Adipose tissue (tissue), 3 donors: ENCODE measurements around the gene KIF6. TPM values are rescaled to one million over a fixed set of nuclear protein-coding genes. Genes with fewer than 3 reads are reported as not detected.

Experiments
- H3K27ac ChIP-seq: one replicate; pipeline ENCODE4 v1.5.1; 2013; ENCODE audit warnings: low read depth, low read length
- WGBS, 3 donors: extraction: QIAGEN DNeasy Blood & Tissue Kit; methylation state at CpG; one replicate each; pipeline ENCODE4 v1.1.7; 2013; 5-methylcytosine and 5-hydroxymethylcytosine counted together
- polyA plus RNA-seq, 3 donors: library from polyadenylated mRNA; stranded (reverse); fragments of 200-250 nt; gene quantifications; one replicate each; pipeline ENCODE4 v1.2.3, GENCODE V29; 2013
- donor health status: healthy with polysubstance abuse.
- donor health status: Bipolar disorder and iron deficiency.
- donor health status: healthy.

KIF6 gene
- polyA plus RNA-seq, 3 donors = 0.10 to 0.31 TPM; not detected in 1

DNA sequence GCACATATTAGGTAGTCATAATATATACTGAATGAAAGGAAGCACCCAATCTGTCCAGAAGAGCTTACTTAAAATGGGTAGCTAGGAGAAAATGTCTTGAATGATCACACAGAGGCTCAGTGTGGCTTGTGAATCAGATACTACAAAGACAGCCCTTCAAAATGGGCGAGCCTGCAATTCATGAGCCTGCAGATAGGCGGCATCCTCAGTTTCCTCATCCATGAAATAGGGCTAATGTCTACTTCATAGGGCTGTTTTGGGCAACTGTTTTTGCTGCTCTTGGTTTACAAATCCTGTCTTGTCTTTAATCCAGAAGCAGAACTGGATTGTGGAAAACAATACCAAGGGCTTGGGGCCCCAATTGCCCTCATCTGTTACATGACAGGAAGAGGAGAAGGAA is 273.4 kb downstream of the KIF6 start:
- WGBS, 3 donors = 87 to 93% (median 89%) methylated on average over 2 of the region's 2 CpGs

DNA sequence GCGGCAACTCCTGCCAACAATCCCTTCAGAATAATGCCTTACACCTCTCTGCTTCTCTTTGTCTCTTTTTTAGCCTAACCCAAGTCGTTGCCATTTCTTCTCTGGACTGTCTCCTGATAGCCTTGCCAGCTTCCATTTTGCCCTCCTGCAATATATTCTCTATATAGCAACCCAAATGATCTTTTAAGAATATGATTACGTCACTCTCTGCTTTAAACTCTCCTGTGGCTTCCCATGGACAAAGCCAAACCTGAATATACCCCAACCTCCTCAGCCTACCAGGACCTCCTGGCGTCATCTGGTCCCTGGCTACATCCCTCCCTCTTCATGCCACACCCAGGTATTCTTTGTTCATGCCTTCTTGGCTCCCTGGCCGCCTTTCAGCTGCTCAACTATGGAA is 276.2 kb downstream of the KIF6 start:
- 81 to 90% (median 86%) methylated on average over 5 of the region's 5 CpGs for WGBS, 3 donors
- H3K27ac ChIP-seq = no peak overlapping the region

More for the DNA sequence above, 273.4 kb downstream of the KIF6 start:
- no peak overlapping the region for H3K27ac ChIP-seq

DNA sequence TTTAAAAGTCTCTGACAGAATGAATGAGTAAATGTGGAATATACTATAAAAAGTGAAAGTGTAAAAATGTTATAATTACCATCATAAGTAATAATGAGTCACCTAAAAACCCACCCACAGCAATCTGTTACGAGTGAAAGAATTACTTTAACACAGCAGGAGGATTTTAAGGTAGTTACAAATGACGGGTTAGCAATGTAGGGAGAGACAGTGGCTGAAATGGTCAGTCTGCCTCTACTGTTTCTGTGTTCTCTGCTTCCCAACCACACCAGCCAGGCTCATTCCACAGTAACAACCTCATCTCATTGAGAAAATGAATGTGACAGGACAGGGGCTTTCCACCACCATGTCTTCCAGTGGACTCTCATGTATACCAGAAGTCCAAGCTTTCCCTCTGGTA is 278.3 kb downstream of the KIF6 start:
- 74 to 83% (median 77%) methylated on average over 2 of the region's 2 CpGs for WGBS, 3 donors
- H3K27ac ChIP-seq = no peak overlapping the region

DNA sequence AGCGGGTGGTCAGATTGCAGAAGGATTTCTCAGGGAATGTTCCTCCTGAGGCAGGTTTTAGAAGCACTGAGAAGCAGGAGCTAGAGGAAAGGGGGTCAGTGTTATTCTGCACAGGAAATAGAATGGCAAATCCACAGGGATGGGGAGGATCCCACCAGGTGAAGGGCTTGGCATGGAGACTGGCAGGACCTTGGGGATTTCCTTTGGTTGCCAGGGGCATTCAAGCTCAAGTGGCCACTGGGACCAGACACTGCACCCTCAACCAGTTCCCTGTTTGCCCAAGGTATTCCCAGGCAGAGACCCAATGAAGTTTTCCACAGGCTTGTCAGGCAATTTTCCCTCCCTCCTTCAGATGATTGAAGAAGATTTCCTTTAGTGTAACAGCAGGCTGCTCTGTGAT is 279.5 kb downstream of the KIF6 start:
- H3K27ac ChIP-seq = no peak overlapping the region
- WGBS, 3 donors = 90 to 96% (median 96%) methylated on average over 1 of the region's 1 CpG

DNA sequence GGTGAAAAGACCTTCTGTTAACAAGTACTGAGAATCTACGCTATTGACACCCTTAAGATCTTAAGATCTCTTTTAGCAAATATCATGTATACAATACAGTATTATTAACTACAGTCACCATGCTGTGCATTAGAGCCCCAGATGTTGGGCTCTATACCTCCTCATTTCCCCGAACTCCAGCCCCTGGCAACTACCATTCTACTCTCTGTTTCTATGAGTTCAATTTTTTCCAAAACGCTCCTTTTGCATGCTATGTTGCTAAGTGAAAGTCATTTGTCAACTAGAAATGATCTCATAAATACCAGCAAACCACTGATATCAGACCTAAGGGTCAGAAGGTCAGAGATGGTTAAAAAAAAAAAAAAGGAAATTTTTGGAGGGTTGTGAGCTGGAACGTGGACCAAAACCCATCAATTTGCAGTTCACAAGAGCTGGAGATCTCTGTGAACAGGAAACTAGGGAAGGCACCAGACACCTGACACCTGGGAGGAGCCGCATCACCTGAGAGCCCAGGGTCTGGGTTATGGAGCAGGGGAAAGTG is 280.7 kb downstream of the KIF6 start:
- H3K27ac ChIP-seq = no peak overlapping the region
- WGBS, 3 donors = 82 to 88% (median 86%) methylated on average over 5 of the region's 5 CpGs

DNA sequence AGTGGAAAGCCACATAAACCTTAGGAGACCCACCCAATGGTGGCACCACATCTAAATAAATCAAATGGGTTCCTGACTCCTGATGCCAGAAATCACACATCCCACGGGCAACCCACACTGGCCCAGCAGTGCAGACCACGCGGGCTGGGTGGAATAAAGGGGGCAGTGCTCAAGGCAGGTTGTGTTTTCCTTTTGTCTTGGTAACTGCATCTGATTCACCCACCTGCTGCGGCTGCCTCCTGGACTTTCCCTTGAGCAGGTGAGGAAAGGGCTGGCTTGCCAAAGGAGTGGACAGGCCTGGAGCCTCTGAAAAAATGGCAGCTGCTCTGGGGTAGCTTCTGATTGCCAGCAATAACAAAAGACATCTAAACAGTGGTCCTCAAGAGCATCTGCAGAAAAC is 283.2 kb downstream of the KIF6 start:
- H3K27ac ChIP-seq = no peak overlapping the region
- WGBS, 3 donors = 91 to 94% (median 92%) methylated on average over 4 of the region's 4 CpGs

DNA sequence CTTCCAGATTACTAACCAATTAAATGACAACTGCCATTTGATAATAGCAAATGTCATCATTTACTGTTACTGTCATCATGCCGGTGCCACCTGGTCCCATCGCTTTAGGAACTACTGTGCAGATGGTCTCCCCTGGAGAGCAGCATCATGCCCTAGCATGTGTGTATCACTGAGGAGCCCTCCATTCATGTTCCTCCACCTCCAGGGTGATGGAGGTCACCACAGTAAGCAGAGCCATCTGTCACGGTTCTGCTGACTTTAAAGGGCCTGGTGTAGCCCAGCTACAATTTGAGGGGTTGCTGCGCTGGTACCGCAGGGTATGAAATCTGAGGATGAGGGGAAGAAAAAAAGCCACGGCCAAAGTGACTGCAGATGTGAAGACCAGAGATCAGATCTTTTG is 283.9 kb downstream of the KIF6 start:
- no peak overlapping the region for H3K27ac ChIP-seq
- 95 to 97% (median 96%) methylated on average over 6 of the region's 6 CpGs for WGBS, 3 donors

DNA sequence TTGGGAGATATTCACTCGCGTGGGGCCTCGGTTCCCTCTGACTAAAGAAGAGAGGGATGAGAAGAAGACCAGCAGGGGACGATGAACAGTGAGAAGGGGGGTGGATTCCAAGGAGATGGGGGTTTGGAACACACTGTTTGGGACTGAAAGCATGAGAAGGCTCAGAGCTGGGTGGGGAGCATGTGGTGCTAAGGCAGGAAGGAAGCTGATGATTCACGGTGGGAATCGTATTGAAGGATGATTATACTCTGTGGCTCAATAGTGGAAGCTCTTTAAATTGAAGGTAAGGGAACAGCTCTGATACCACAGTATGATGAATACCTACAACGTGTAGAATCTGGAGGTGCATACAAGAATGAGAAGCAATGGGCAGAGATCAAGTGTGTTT is 285.2 kb downstream of the KIF6 start:
- WGBS, 3 donors = 75 to 85% (median 78%) methylated on average over 7 of the region's 7 CpGs

DNA sequence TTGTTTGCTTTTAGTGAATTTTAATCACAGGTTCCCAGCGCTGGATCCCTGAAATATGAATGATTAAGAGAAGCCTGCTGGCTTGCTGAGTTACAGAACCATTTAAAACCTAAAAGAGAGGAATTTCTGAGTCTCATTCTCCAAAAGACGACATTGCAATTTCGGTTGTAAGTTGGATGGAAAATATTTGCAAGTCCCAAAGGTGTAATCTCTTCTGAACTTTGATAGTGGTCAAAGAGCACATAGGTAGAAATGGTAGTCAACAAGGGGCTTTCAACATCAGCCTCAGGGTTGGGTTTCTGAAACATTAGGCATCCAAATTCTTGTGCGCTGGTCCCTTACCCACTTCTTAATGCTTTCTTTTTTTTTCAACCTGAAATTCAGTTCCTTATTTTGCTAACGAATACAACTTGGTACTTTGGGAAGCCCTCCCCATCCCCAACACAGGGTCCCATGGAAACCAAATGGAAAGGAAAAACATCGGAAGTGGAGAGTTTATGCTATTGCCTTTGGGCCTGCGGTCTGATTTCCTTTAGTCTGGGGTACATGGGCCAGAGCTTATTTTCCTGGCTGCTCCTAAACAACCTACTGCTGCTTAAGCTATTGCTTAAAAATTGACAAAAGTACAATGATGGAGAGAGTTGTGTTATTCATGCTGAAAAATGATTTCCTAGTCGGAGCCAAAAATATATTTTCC is 285.7 kb downstream of the KIF6 start:
- WGBS, 3 donors = 82 to 86% (median 83%) methylated on average over 8 of the region's 8 CpGs

More for the DNA sequence above, 285.2 kb downstream of the KIF6 start:
- no peak overlapping the region for H3K27ac ChIP-seq

DNA sequence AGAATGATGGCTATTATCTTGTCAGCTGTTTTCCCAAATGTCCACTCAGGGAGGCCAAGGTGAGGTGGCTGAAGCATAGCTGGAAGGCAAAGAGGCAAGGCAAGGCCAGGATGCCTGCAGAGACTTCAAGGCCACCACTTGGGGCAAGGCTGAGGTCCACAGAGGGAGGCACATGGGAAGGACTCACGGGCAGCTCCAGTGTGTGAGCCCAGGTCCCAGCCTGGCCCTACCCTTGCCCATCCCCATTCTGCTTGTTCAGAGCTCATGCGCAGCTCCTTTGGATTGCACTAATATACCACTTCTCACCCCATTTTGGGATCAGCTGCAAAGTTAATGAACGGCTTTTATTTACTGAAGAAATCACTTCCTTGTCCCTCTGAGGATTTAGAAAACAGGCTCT is 291.6 kb downstream of the KIF6 start:
- 57 to 94% (median 93%) methylated on average over 3 of the region's 3 CpGs for WGBS, 3 donors
- H3K27ac ChIP-seq = no peak overlapping the region

More for the DNA sequence above, 285.7 kb downstream of the KIF6 start:
- no peak overlapping the region for H3K27ac ChIP-seq

DNA sequence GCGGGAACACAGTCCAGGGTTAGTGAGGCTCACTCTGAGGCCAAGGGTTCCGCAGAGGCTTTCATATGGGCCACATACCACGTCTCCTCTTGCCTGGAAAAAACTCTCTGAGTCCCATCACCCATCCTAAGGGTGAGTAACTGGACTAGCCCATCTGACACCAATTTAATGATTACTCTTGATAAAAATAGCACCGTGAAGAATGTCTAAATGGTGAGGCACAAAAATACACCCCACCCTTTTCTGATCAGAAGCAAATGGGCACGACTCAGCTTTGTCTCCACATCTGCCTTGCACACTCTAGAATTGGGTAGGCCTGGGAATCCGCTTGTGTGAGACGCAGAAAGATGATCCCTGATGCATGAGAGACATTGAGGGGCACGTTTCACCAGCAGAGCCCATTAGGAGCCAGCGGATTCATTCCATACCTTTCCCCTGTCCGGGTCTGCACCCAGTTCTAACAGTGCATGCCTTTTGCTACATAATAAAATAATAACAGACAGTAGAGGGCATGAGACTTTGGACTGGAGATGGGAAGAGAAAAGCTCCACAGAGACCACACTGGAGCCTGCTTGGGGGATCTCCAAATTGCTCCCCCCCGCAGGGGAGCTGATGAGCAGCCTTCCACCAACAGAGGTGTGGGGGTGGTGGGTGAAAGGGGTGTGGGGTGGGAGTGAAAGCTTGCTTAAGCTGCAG is 292.7 kb downstream of the KIF6 start:
- no peak overlapping the region for H3K27ac ChIP-seq
- 86 to 88% (median 88%) methylated on average over 11 of the region's 11 CpGs for WGBS, 3 donors

DNA sequence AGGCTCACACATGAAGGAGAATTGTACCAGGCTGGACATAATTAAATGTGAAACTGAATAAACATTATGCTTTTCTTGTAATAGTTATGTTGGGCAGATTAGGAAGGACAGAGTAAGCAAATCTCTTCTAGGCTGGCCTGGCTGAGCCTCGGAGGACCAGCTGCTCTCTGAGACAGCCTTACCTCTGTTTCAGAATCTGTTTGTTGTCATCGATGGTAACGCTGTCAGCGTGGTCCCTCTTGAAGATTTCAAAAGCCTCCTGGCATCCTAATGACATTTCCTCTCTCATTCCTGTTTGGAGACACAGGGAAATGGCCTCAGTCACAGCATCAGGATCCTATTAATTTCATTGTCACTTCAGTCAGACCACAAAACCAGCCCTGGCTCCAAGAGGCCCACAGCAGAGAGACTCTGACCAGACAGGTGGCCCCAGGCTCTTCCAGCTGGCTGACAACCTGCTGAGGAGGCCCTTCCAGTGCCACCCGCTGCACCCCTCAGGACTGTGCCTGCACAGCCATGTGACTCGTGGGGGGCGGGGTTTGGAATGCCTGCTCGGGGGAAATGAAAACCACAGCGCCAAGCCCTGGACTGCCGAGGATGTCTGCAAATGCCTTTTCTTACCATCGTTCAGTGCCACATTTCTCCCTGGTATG is 294.2 kb downstream of the KIF6 start:
- WGBS, 3 donors = 46 to 70% (median 48%) methylated on average over 11 of the region's 11 CpGs
- no peak overlapping the region for H3K27ac ChIP-seq

DNA sequence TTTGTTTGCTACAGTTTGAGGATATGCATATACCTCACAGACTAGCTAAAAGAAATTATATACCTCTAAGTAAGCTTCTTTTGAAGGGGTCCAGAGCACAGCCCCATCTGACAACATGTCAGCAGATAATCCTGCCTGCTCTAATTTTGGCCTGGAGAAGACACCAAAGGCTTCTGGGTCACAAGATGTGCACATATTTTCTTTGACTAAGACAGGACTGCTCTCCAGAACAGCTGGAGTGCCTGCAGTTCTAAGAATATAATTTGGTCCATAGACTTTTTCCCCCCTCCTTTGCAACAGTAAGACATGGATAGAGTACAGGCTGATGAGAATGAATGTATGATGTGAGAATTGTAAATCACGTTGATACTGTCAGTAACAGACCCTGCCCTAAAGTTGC is 294.8 kb downstream of the KIF6 start:
- 85 to 95% (median 85%) methylated on average over 1 of the region's 1 CpG for WGBS, 3 donors
- H3K27ac ChIP-seq = no peak overlapping the region

DNA sequence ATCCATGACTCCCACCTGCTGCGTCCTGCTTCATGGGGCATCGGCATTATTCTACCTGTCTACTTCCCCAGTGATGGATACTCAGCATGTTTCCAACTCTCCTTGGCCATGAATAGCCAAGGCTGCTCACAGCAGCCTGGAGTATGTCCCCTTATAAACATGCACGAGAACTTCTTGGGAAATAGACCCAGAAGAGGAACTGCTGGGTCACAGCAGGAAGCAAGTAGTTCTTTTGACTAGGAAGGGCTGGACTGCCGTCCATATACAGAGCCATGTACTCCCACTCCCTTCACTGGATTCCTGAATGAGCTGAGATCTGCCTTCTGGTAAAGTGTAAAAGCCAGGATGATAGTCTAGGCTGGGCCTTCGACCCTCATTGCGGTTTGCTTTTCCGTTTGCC is 296.4 kb downstream of the KIF6 start:
- no peak overlapping the region for H3K27ac ChIP-seq
- 81 to 92% (median 82%) methylated on average over 7 of the region's 7 CpGs for WGBS, 3 donors

DNA sequence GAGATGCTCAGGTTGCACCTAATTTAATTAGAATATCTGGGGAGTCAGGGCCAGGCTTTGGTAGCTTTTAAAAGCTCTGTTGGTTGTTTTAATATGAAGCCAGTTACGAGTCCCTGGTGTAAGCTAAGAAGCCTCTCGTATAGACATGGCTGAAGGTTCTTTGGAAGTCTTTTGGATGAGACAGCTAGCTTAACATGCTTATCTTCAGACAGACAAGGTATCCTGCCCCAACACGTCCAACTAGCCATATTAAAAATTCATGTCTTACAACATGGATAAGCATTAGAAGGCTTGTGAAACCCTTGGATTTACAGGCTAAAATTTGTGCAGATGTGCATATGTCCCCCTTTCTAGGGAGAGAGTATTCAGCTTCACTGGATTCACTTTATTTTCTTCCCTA is 297.1 kb downstream of the KIF6 start:
- WGBS, 3 donors = 90 to 95% (median 93%) methylated on average over 3 of the region's 3 CpGs
- H3K27ac ChIP-seq = no peak overlapping the region

DNA sequence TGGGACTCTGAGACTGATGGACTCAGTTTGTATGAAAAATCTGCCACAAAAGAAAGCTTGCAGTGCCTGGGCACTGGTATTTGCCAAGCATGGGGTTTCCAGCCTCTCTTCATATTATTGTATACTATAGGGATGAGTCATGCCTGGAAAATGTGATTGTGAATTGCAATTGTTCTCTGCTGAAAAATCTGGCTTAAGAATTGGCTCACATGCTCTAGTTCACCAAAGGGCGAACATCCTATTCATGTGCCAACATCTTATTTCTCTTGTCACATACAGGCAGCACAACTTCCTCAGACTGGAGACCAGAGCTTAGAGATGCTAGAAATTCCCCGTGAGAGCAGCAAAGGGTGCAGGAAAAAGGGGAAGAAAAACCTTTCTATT is 299.1 kb downstream of the KIF6 start:
- no peak overlapping the region for H3K27ac ChIP-seq
- WGBS, 3 donors = 45 to 79% (median 51%) methylated on average over 2 of the region's 2 CpGs

DNA sequence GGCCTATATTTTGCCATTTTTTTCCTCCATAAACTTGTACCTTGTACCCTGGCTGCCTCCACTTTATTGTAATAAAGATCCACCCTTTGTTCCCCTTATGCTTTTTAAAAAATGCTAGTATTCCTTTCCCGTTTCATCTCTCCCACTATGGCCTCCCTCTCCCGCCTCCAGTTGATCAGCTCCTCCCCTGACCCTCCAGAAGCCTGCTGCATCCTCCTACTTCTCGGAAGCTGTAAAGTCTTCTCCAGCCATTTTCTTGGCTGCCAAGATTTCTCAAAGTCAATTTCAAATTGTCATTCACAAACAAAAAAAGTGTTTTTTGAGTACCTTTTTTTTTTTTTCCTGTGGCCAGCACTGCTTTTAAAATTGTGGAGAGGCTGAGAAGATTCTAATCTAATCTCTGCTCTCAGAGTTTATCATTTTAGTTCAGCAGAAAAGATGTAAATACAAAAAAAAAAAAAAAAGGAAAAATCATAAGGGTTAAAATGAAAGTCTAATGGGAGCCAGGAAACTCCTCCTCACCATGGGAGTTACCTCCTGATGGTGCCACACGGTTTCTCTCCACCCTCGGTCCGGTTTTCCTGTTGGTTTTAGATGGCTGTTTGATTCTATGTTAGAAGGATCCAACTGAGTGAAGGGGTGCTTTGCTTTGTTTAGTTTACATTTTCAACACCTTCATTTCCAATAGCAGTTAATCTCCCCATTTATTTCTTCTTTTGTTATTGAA is 299.7 kb downstream of the KIF6 start:
- 58 to 75% (median 67%) methylated on average over 6 of the region's 6 CpGs for WGBS, 3 donors
- no peak overlapping the region for H3K27ac ChIP-seq

DNA sequence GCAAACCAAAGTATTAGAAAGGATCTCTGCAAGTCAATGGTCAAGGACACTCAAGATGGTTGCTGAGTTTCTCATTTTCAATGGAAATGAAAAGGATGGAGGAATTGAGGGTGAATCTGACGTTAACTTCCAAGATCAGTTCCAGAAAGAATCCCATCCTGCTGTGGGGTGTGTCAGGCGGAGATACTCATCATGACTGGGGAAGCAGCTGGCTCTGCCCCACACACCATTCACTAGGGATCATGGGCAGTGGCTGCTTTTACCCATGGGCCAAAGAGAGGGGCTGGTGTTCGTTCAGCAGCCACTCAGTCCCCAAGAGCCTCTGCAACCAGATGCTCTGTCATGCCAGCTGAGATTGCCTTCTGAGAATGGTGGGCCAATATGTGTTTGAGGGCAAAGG is 300.4 kb downstream of the KIF6 start:
- 78 to 93% (median 91%) methylated on average over 3 of the region's 3 CpGs for WGBS, 3 donors
- no peak overlapping the region for H3K27ac ChIP-seq

DNA sequence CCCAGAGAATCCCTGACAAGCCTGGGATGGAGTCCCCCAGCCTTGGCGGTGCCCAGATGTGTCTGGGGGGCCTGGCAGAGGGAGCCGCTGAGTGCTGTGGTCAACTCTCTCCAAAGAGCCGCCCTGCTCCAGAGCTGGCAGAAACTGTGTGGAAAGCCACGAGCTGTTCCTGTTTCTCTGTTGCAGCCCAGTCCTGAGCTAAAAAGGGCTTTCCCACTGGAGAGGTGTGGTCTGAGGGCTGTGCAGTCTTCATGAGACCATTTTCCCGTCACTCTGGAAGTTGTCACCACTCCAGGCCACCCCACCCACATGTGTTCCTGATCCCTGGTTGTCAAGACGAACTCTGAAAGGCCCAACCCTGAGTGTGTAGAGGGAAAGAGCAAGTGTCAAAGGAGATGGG is 303.0 kb downstream of the KIF6 start:
- 47 to 80% (median 53%) methylated on average over 6 of the region's 6 CpGs for WGBS, 3 donors

More for the DNA sequence above, 303.0 kb downstream of the KIF6 start:
- no peak overlapping the region for H3K27ac ChIP-seq
